H1 (cell line): ENCODE data around the gene HSPA12A. TPM values are rescaled to one million over a fixed set of nuclear protein-coding genes. Genes with fewer than 3 reads are reported as not detected.
A peak's percentile ranks its signal among the peaks of the same experiment; 100 is the strongest.

Source experiments
- CTCF ChIA-PET: fragments of 300-600 bp; sonication (Branson Sonifier 250); formaldehyde crosslinking; loops from one replicate; lab custom pipeline; 2021; ENCODE audit not compliant: partially characterized antibody; lab: Charles Lee
- POLR2A ChIA-PET: fragments of 300-600 bp; sonication (Branson Sonifier 250); formaldehyde crosslinking; loops from one replicate; lab custom pipeline; 2021; ENCODE audit warnings: inconsistent platforms; ENCODE audit not compliant: partially characterized antibody; lab: Charles Lee
- DNase-seq, 2 experiments: peaks; one replicate each; pipeline versions ENCODE4 v3.0.0 to v3.0.0-alpha.2; 2010 to 2022; ENCODE audit warnings: low spot score in 2 of 2, low read depth in 1 of 2, mixed read lengths in 1 of 2
- FAIRE-seq: peaks from 2 replicates; lab custom pipeline; 2011; peaks lifted over from hg19 to GRCh38; lab: Jason Lieb, UNC
- H2AFZ ChIP-seq: 2 replicates; pipeline ENCODE4 v1.8.1; 2012; ENCODE audit warnings: low read length, inconsistent platforms
- H2AK5ac ChIP-seq: 2 replicates; pipeline ENCODE4 v1.6.1; 2013; ENCODE audit warnings: low read depth, low read length
- H2BK120ac ChIP-seq: replicated peaks from 2 replicates; pipeline ENCODE3; 2013; ENCODE audit warnings: low read depth, low read length, inconsistent platforms
- H2BK12ac ChIP-seq: 2 replicates; pipeline ENCODE4 v1.6.1; 2013; ENCODE audit warnings: low read depth, low read length
- H2BK15ac ChIP-seq: 2 replicates; pipeline ENCODE4 v1.6.1; 2013; ENCODE audit warnings: low read length
- H2BK20ac ChIP-seq: 2 replicates; pipeline ENCODE4 v1.6.1; 2013; ENCODE audit warnings: low read length
- H2BK5ac ChIP-seq: 2 replicates; pipeline ENCODE4 v1.6.1; 2013; ENCODE audit warnings: low read depth, low read length
- H3K14ac ChIP-seq: 2 replicates; pipeline ENCODE4 v1.6.1; 2013; ENCODE audit warnings: inconsistent platforms; ENCODE audit not compliant: insufficient read length
- H3K18ac ChIP-seq: 2 replicates; pipeline ENCODE4 v1.6.1; 2013; ENCODE audit warnings: low read length; ENCODE audit errors: extremely low read depth
- H3K23ac ChIP-seq: 2 replicates; pipeline ENCODE4 v1.6.1; 2013; ENCODE audit warnings: inconsistent platforms; ENCODE audit not compliant: insufficient read length
- H3K23me2 ChIP-seq: 2 replicates; pipeline ENCODE4 v1.6.1; 2013; ENCODE audit warnings: low read depth, low read length
- H3K27ac ChIP-seq: 2 replicates; pipeline ENCODE4 v1.6.1; 2011; ENCODE audit warnings: low read depth, low read length, inconsistent platforms
- H3K27me3 ChIP-seq, 4 experiments: replicated peaks in 1 of 4; 1 replicate in 1 of 4; 2 replicates in 3 of 4; pipeline versions ENCODE4 v1.6.1 to v1.8.1; 2011 to 2013; ENCODE audit warnings: low read length in 3 of 4, mild to moderate bottlenecking in 3 of 4, inconsistent platforms in 2 of 4, mixed read lengths in 2 of 4, moderate library complexity in 1 of 4; ENCODE audit not compliant: control insufficient read depth in 3 of 4, insufficient read depth in 3 of 4; ENCODE audit errors: extremely low read depth in 1 of 4
- H3K36me3 ChIP-seq, 4 experiments: 2 replicates each; pipeline versions ENCODE4 v1.6.1 to v1.8.1; 2011 to 2013; ENCODE audit warnings: mild to moderate bottlenecking in 4 of 4, low read length in 3 of 4, moderate library complexity in 2 of 4, control low read depth in 1 of 4, inconsistent platforms in 1 of 4; ENCODE audit not compliant: insufficient read depth in 4 of 4, control insufficient read depth in 2 of 4
- H3K4ac ChIP-seq: replicated peaks from 2 replicates; pipeline ENCODE3; 2013; ENCODE audit warnings: low read length, low read depth, mixed read lengths, inconsistent platforms; ENCODE audit not compliant: insufficient read length
- H3K4me1 ChIP-seq, 4 experiments: replicated peaks in 1 of 4; 1 replicate in 1 of 4; 2 replicates in 3 of 4; pipeline versions ENCODE4 v1.6.1 to v1.8.1; 2011 to 2013; ENCODE audit warnings: low read length in 3 of 4, inconsistent platforms in 2 of 4, mixed read lengths in 1 of 4; ENCODE audit not compliant: insufficient read depth in 4 of 4, control insufficient read depth in 3 of 4
- H3K4me2 ChIP-seq, 2 experiments: 2 replicates each; pipeline versions ENCODE4 v1.6.1 to v1.8.1; 2011 to 2013; ENCODE audit warnings: low read depth in 2 of 2, low read length in 2 of 2, control low read depth in 1 of 2, inconsistent platforms in 1 of 2, mild to moderate bottlenecking in 1 of 2; ENCODE audit not compliant: insufficient read depth in 1 of 2
- H3K4me3 ChIP-seq, 4 experiments: fragments of 200-600, 300-600 bp in 1 of 4; sonication (generic), shearing (Covaris generic), sonication (Bioruptor Twin) in 1 of 4; 2 replicates each; pipeline versions ENCODE4 v1.5.1 to v1.8.1; 2011 to 2016; ENCODE audit warnings: low read length in 4 of 4, low read depth in 3 of 4, control low read depth in 2 of 4, inconsistent platforms in 2 of 4, mild to moderate bottlenecking in 2 of 4, mixed read lengths in 1 of 4, moderate library complexity in 1 of 4; ENCODE audit not compliant: insufficient read depth in 2 of 4; ENCODE audit errors: extremely low read depth in 1 of 4
- H3K56ac ChIP-seq: replicated peaks from 2 replicates; pipeline ENCODE3; 2013; ENCODE audit warnings: low read depth, mild to moderate bottlenecking, mixed read lengths, low read length, inconsistent platforms; ENCODE audit not compliant: insufficient read length
- H3K79me1 ChIP-seq: 2 replicates; pipeline ENCODE4 v1.6.1; 2013; ENCODE audit warnings: low read depth, low read length, control low read depth
- H3K79me2 ChIP-seq, 2 experiments: 2 replicates each; pipeline versions ENCODE4 v1.6.1 to v1.8.1; 2012 to 2013; ENCODE audit warnings: low read length in 2 of 2, mild to moderate bottlenecking in 2 of 2, inconsistent platforms in 1 of 2; ENCODE audit not compliant: insufficient read depth in 2 of 2, control insufficient read depth in 1 of 2
- H3K9ac ChIP-seq, 4 experiments: replicated peaks in 1 of 4; 1 replicate in 1 of 4; 2 replicates in 3 of 4; pipeline versions ENCODE4 v1.6.1 to v1.8.1; 2011 to 2013; ENCODE audit warnings: low read depth in 3 of 4, low read length in 3 of 4, control low read depth in 2 of 4, mild to moderate bottlenecking in 2 of 4, moderate library complexity in 2 of 4, inconsistent platforms in 1 of 4; ENCODE audit errors: extremely low read depth in 1 of 4
- H3K9me3 ChIP-seq, 2 experiments: 2 replicates each; pipeline versions ENCODE4 v1.6.1 to v1.8.1; 2012 to 2013; ENCODE audit warnings: mild to moderate bottlenecking in 2 of 2, moderate library complexity in 2 of 2, control low read depth in 1 of 2, inconsistent platforms in 1 of 2, low read depth in 1 of 2, low read length in 1 of 2, mixed read lengths in 1 of 2; ENCODE audit not compliant: insufficient read depth in 2 of 2
- H4K20me1 ChIP-seq, 2 experiments: replicated peaks in 1 of 2; 2 replicates each; pipeline versions ENCODE3 to v1.8.1; 2011 to 2013; ENCODE audit warnings: inconsistent platforms in 2 of 2, low read length in 2 of 2, mild to moderate bottlenecking in 1 of 2; ENCODE audit not compliant: insufficient read depth in 2 of 2, control insufficient read depth in 1 of 2
- H4K5ac ChIP-seq: 2 replicates; pipeline ENCODE4 v1.6.1; 2013; ENCODE audit warnings: low read length, low read depth, mixed read lengths, inconsistent platforms; ENCODE audit not compliant: insufficient read length
- H4K8ac ChIP-seq: 2 replicates; pipeline ENCODE4 v1.8.0; 2013; ENCODE audit warnings: mild to moderate bottlenecking, moderate library complexity, low read length, inconsistent platforms; ENCODE audit not compliant: insufficient read depth; ENCODE audit errors: extremely low read depth
- H4K91ac ChIP-seq: replicated peaks from 2 replicates; pipeline ENCODE3; 2013; ENCODE audit warnings: low read length, mixed read lengths, inconsistent platforms; ENCODE audit not compliant: insufficient read length
- KDM1A ChIP-seq: fragments of 200-600, 300-600 bp; sonication (generic); IDR thresholded peaks from 2 replicates; pipeline ENCODE4 v1.7.1; 2016; ENCODE audit warnings: mild to moderate bottlenecking, low read length, borderline replicate concordance
- RNF2 ChIP-seq: fragments of 200-900, 300-1000 bp; sonication (generic); IDR thresholded peaks from 2 replicates; pipeline ENCODE4 v1.7.1; 2016; ENCODE audit warnings: borderline replicate concordance, low read depth, mild to moderate bottlenecking, antibody characterized with exemption, low read length; ENCODE audit not compliant: poor library complexity, severe bottlenecking; ENCODE audit errors: missing control alignments
- WGBS, 2 experiments: shearing (Covaris generic) in 1 of 2; methylation state at CpG; one replicate each; pipeline versions ENCODE4 v1.1.6 to v1.1.7; 2013 to 2015; ENCODE audit warnings: low lambda C conversion rate in 2 of 2, mixed read lengths in 2 of 2, inconsistent platforms in 1 of 2, low coverage in 1 of 2, missing lambda C conversion rate in 1 of 2; ENCODE audit not compliant: insufficient replicate concordance in 2 of 2, insufficient coverage in 1 of 2, insufficient read length in 1 of 2; ENCODE audit errors: extremely low coverage in 1 of 2, missing lambda C conversion rate in 1 of 2; 5-methylcytosine and 5-hydroxymethylcytosine counted together
- polyA plus RNA-seq, 7 experiments: library from polyadenylated mRNA; depleted of rRNA in 3 of 7; stranded (reverse) in 5 of 7; unstranded in 2 of 7; fragments of >200 nt in 5 of 7; fragments of 200-250 nt in 2 of 7; gene quantifications; 1 replicate in 5 of 7; 2 replicates in 1 of 7; 4 replicates in 1 of 7; pipeline versions ENCODE4 v1.2.1 to v1.2.3, GENCODE V29; 2011 to 2013; ENCODE audit warnings: missing spikeins in 2 of 7, mixed read lengths in 2 of 7
- total RNA-seq: library from RNA; stranded (reverse); fragmentation: NEBNext Ultra II Directional; extraction: Animal tissue kit (Norgen Biotek cat#: 25700); gene quantifications from 2 replicates; pipeline ENCODE4 v1.2.1, GENCODE V29; 2021

Gene HSPA12A
- total and polyA plus RNA-seq, 2 of the 8 experiments (the other 6 are each of a cell fraction or from before 2014, with no cell fraction given): 3.1 to 6.9 TPM

DNA sequence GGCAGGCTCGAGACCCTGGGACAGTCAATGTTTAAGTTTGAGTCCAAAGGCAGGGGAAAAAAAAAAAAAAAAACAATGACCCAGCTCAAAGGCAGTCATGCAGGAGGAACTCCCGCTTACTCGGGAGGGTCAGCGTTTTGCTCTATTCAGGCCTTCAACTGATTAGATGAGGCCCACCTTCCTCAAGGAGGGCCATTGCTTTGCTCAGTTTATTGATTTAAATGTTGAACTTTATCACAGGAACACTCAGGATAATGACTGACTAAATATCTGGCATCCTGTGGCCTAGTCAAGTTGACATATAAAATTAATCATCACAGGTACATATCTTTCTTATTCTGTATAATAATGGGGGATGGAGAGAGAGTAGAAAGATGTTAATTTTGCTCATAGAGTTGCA, 52.6 kb downstream of the HSPA12A start:
- POLR2A ChIA-PET: interaction anchor here (0.6 to 1.0 kb wide), 2 partner anchors 16 to 478 kb away, joined by 3 to 4 read pairs; no protein-coding TSS in a partner anchor
- no peak for FAIRE-seq
- no peaks in the 10 kb centered on the region for H3K9me3 ChIP-seq
- TF ChIP-seq KDM1A (0 out of 2 replicates have a peak, but pooled peaks have one; percentile 51), RNF2 (no peak)
- TF ChIP-seq, all 59 proteins: peak for 1
- Histone ChIP-seq H2BK120ac (no peak overlapping the region), H3K18ac (no peak overlapping the region), H3K79me2 (no peaks in the 10 kb centered on the region), H4K91ac (no peak overlapping the region), H3K9ac (no peak overlapping the region), H3K27ac (no peak overlapping the region), H3K23ac (no peak overlapping the region), H2BK20ac (no peak overlapping the region), H2AK5ac (no peak overlapping the region), H3K79me1 (no peaks in the 10 kb centered on the region), H3K23me2 (no peaks in the 10 kb centered on the region), H3K56ac (no peak overlapping the region), H2BK15ac (no peak overlapping the region), H4K8ac (no peak overlapping the region), H3K4ac (no peak overlapping the region), H2BK5ac (no peak overlapping the region), H4K5ac (no peak overlapping the region), H3K14ac (no peak overlapping the region), H3K4me2 (no peak overlapping the region), H3K4me1 (peaks cover 4 to 13% (median 8%) of the 10 kb centered on the region in 4 experiments; a peak in 6 of 7 replicates), H4K20me1 (no peaks in the 10 kb centered on the region), H3K4me3 (no peak overlapping the region), H2AFZ (no peak overlapping the region), H2BK12ac (no peak overlapping the region), H3K36me3 (no peaks in the 10 kb centered on the region), H3K27me3 (no peaks in the 10 kb centered on the region; a peak in 3 of 7 replicates)
- DNase-seq: no peak
- CTCF ChIA-PET: interaction anchor here (0.6 to 12.9 kb wide), 20 partner anchors 8 to 485 kb away, joined by 3 to 223 read pairs (median 8); no protein-coding TSS in a partner anchor
- WGBS, 2 experiments: 93% methylated on average over 4 of the region's 4 CpGs; no CpG with 5 or more reads in 1 of the 2 experiments
